ENCODE results near the gene WBP1.

GRCh38 chr2:74507926-74508520 lies 49.8 kb downstream of the WBP1 start:
- TF ChIP-seq EZH2 (IDR thresholded peaks at IDR 0.05; ENCODE audit: borderline replicate concordance, low read depth, low read length, poor library complexity, severe bottlenecking) = no peak
- TF ChIP-seq, protein P1, sequence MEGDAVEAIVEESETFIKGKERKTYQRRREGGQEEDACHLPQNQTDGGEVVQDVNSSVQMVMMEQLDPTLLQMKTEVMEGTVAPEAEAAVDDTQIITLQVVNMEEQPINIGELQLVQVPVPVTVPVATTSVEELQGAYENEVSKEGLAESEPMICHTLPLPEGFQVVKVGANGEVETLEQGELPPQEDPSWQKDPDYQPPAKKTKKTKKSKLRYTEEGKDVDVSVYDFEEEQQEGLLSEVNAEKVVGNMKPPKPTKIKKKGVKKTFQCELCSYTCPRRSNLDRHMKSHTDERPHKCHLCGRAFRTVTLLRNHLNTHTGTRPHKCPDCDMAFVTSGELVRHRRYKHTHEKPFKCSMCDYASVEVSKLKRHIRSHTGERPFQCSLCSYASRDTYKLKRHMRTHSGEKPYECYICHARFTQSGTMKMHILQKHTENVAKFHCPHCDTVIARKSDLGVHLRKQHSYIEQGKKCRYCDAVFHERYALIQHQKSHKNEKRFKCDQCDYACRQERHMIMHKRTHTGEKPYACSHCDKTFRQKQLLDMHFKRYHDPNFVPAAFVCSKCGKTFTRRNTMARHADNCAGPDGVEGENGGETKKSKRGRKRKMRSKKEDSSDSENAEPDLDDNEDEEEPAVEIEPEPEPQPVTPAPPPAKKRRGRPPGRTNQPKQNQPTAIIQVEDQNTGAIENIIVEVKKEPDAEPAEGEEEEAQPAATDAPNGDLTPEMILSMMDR (conservative IDR thresholded peaks at IDR 0.05; ENCODE audit: low read depth, low read length) = no peak

Data from A673 (cell line).